HEK293T (cell line): Measurements from ENCODE around the gene PGS1.

Experiments
- CTCF ChIA-PET: fragments of 350-600 bp; formaldehyde crosslinking; extraction: SDS; loops from one replicate; lab custom pipeline; 2021; ENCODE audit warnings: antibody characterized with exemption, inconsistent platforms; lab: Yijun Ruan, JAX
- POLR2A ChIA-PET: fragments of 350-600 bp; formaldehyde crosslinking; extraction: SDS; loops from one replicate; lab custom pipeline; 2020; ENCODE audit warnings: antibody characterized with exemption, inconsistent platforms; lab: Yijun Ruan, JAX
- DNase-seq: peaks from one replicate; pipeline ENCODE4 v3.0.0; 2012; ENCODE audit warnings: mixed read lengths; ENCODE audit errors: extremely low spot score
- ARNT ChIP-seq: fragments of 450-650 bp; IDR thresholded peaks from 2 replicates; pipeline ENCODE4 v1.6.1; 2017; ENCODE audit warnings: mild to moderate bottlenecking
- BHLHE40 ChIP-seq: fragments of 450-650 bp; IDR thresholded peaks from 2 replicates; pipeline ENCODE4 v1.6.1; 2016; ENCODE audit warnings: mild to moderate bottlenecking, moderate library complexity, borderline replicate concordance
- CTBP1 ChIP-seq: fragments of 450-650 bp; IDR thresholded peaks from 2 replicates; pipeline ENCODE4 v1.6.1; 2016; ENCODE audit warnings: borderline replicate concordance
- ELF4 ChIP-seq: fragments of 450-650 bp; IDR thresholded peaks from 2 replicates; pipeline ENCODE4 v1.6.1; 2017; ENCODE audit warnings: antibody characterized with exemption
- FOXA1 ChIP-seq: fragments of 450-650 bp; IDR thresholded peaks from 2 replicates; pipeline ENCODE4 v1.6.1; 2016; ENCODE audit warnings: mild to moderate bottlenecking
- FOXK2 ChIP-seq: fragments of 450-650 bp; IDR thresholded peaks from 2 replicates; pipeline ENCODE4 v1.6.1; 2016; ENCODE audit warnings: mild to moderate bottlenecking
- FOXM1 ChIP-seq: fragments of 450-650 bp; IDR thresholded peaks from 2 replicates; pipeline ENCODE4 v1.6.1; 2017; ENCODE audit warnings: mild to moderate bottlenecking, borderline replicate concordance
- HDGF ChIP-seq: fragments of 450-650 bp; IDR thresholded peaks from 2 replicates; pipeline ENCODE4 v1.6.1; 2017; ENCODE audit warnings: antibody characterized with exemption, borderline replicate concordance
- L3MBTL2 ChIP-seq: fragments of 450-650 bp; conservative IDR thresholded peaks from 2 replicates; pipeline ENCODE4 v1.6.1; 2016; ENCODE audit warnings: mild to moderate bottlenecking
- LEF1 ChIP-seq: fragments of 450-650 bp; IDR thresholded peaks from 2 replicates; pipeline ENCODE4 v1.6.1; 2017; ENCODE audit warnings: mild to moderate bottlenecking, borderline replicate concordance
- NFRKB ChIP-seq: fragments of 450-650 bp; IDR thresholded peaks from 2 replicates; pipeline ENCODE4 v1.6.1; 2016; ENCODE audit warnings: mild to moderate bottlenecking, moderate library complexity
- PKNOX1 ChIP-seq: fragments of 450-650 bp; IDR thresholded peaks from 2 replicates; pipeline ENCODE4 v1.6.1; 2016
- SP1 ChIP-seq: fragments of 450-650 bp; IDR thresholded peaks from 2 replicates; pipeline ENCODE4 v1.6.1; 2017
- SUZ12 ChIP-seq: fragments of 450-650 bp; IDR thresholded peaks from 2 replicates; pipeline ENCODE4 v1.6.1; 2016; ENCODE audit warnings: mild to moderate bottlenecking
- TARDBP ChIP-seq: fragments of 450-650 bp; IDR thresholded peaks from 2 replicates; pipeline ENCODE4 v1.6.1; 2016
- ZNF384 ChIP-seq: fragments of 450-650 bp; IDR thresholded peaks from 2 replicates; pipeline ENCODE4 v1.6.1; 2016

The PGS1 gene

DNA sequence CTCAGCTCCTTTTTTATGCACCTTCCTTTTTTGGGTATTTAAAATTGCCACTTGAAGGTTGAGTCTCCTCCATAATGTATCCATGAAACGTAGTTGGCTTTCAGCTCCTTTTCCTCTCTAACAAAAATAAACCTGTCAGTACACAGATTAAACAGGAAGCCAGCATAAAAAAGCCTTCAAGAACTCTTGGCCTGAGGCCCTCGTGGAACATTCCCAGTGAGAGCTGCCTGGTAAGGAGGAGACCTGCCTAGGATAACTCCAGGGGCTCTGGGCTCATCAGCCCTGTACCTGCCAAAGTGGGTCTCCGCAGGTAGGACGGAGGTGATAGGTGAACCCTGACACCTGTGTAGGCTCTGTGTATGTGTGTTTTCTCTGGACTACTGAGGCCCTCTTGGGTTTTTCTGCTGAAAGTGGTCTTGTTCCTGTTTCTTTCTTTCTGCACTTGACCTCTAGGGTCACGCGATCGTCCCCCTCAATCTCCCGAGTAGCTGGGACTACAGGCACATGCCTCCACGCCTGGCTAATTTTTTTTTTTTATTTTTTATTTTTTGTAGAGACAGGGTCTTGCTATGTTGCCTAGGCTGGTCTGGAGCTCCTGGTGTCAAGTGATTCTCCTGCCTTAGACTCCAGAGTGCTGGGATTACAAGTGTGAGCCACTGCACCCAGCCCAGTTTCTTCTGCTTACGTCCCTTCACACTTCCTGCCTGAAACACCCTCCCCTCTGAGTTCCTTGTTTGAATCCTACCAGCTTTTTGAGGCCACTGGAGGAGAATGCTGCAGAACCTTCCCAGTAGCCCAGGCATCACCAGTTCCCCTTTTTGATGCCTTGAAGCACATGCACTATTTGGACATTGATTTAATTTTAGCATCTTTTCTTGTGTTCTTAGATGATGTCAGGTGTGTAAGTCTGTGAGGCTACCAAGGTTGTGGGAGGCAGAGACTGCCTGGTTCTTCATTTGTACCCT lies 9.8 kb downstream of the PGS1 start:
- ChIA-PET POLR2A (no interaction called here), CTCF (no interaction called here)
- DNase-seq: no peak
- TF ChIP-seq CTBP1 (no peak), FOXK2 (no peak), BHLHE40 (no peak), ARNT (no peak), ELF4 (no peak), FOXM1 (no peak), L3MBTL2 (no peak), HDGF (no peak), LEF1 (no peak), SUZ12 (no peak), SP1 (no peak), FOXA1 (no peak), NFRKB (no peak), PKNOX1 (no peak), ZNF384 (no peak), TARDBP (no peak)

DNA sequence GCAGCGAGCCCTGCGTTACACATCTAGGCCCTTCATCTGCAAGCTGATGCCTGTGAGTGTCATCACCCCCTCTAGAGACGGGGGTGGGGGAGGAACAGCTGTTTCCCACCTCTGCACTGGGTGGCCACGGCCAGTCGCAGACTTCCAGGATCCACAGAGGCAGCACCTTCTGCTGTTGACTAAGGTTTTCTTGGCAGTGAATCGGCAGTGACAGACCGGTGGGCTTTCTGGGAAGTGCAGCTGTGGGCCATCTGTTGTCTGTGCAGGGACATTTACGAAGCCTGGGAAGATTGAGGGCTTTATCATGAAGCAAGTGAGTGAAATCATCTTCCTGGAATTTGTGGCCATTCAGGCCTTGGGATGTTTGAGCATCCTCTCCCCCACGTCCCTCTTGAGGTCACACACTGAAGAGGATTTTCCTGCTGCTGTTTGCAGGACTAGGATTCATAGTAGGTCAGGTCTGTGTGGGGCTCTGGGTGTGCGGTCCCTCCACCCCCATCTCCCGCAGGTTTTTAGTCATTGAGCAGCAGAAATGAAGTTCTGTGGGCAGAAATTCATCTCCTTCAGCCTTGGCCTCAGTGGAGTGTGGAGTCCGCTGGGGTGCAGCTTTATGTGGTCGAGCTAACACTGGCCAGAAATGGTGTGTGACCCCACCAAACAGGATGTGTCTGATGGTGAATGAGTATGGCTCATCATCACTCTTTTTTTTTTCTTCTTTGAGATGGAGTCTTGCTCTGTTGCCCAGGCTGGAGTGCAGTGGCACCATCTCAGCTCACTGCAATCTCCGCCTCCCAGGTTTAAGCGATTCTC lies 12.0 kb downstream of the PGS1 start:
- CTCF ChIA-PET: interaction anchor here (0.6 to 1.1 kb wide), 2 partner anchors 21 to 32 kb away, joined by 3 to 4 read pairs; no protein-coding TSS in a partner anchor
- POLR2A ChIA-PET: interaction anchor here (1.0 kb wide), 1 partner anchor 12 kb away, joined by 3 read pairs; the partner anchor contains the start of gene PGS1
- TF ChIP-seq PKNOX1 (no peak), TARDBP (no peak), FOXA1 (no peak), NFRKB (no peak), ARNT (no peak), SUZ12 (no peak), SP1 (no peak), CTBP1 (no peak), L3MBTL2 (no peak)
- DNase-seq: peak; percentile 36

- no peak for TF ChIP-seq PKNOX1
- no peak for TF ChIP-seq SUZ12
- no peak for TF ChIP-seq TARDBP
- TF ChIP-seq CTBP1: no peak
- TF ChIP-seq SP1: no peak
- TF ChIP-seq ELF4: no peak
- TF ChIP-seq ARNT: no peak
- no peak for TF ChIP-seq LEF1
- TF ChIP-seq NFRKB: no peak
- no peak for TF ChIP-seq FOXA1
- TF ChIP-seq FOXM1: no peak
- no peak for TF ChIP-seq ZNF384
- TF ChIP-seq BHLHE40: no peak
- no peak for TF ChIP-seq FOXK2
- no peak for TF ChIP-seq HDGF
- no peak for TF ChIP-seq L3MBTL2
- POLR2A ChIA-PET: interaction anchor here (1.0 kb wide), 1 partner anchor 13 kb away, joined by 3 read pairs; the partner anchor contains the start of gene PGS1
- no peak for DNase-seq
- CTCF ChIA-PET: interaction anchor here (0.6 kb wide), 1 partner anchor 20 kb away, joined by 3 read pairs; no protein-coding TSS in a partner anchor
Measured at GRCh38 chr17:78391051-78391431, 12.6 kb downstream of the PGS1 start.

DNA sequence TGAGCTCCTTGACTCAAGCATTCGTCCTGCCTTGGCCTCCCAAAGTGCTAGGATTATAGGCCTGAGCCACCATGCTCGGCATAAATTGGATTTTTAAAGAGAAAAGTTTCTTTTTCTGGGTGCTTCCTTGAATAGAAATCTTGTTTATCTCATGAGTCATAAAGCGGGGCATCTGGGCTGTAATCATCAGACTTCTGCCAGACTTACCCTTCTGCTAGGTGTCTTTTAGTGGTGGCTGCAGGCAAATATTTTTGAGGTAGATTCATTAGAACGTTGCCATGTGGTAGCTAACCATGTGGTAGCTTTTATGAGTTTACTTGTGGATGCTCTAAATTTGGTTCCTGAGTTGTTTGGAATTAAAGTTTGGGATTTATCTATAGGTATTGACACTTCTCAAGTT lies 13.4 kb downstream of the PGS1 start:
- TF ChIP-seq SP1: no peak
- no peak for TF ChIP-seq ELF4
- TF ChIP-seq TARDBP: no peak
- no peak for TF ChIP-seq BHLHE40
- TF ChIP-seq HDGF: no peak
- no peak for TF ChIP-seq ZNF384
- no peak for TF ChIP-seq FOXM1
- no peak for TF ChIP-seq NFRKB
- TF ChIP-seq SUZ12: no peak
- TF ChIP-seq LEF1: no peak
- TF ChIP-seq FOXK2: no peak
- TF ChIP-seq FOXA1: no peak
- TF ChIP-seq PKNOX1: no peak
- TF ChIP-seq L3MBTL2: no peak
- no peak for TF ChIP-seq ARNT
- no peak for TF ChIP-seq CTBP1
- ChIA-PET CTCF (no interaction called here), POLR2A (no interaction called here)
- DNase-seq: no peak
